ENCODE data around the gene KDM3A. TPM values are rescaled to one million over a fixed set of nuclear protein-coding genes. Genes with fewer than 3 reads are reported as not detected.

Gene KDM3A
- polyA plus RNA-seq, 1 of the 3 experiments (the other 2 are of a cell fraction) = 13.7 TPM

- WGBS (ENCODE audit: low lambda C conversion rate) = 88% methylated on average over 1 of the region's 1 CpG
- peaks cover under 1 to 2% of the 10 kb centered on the region in 2 experiments for H3K36me3 ChIP-seq (replicated peaks in 1 of 2; ENCODE audit: control insufficient read depth in 1 of 2, insufficient read depth in 2 of 2, low read length in 1 of 2)
- no peak overlapping the region for H3K4me3 ChIP-seq (ENCODE audit: low read depth in 2 of 2, low read length in 1 of 2)
- no peak for DNase-seq
- no peak overlapping the region for H3K27ac ChIP-seq (ENCODE audit: low read depth in 2 of 2, low read length in 1 of 2)
- no peaks in the 10 kb centered on the region for H3F3A ChIP-seq (replicated peaks; ENCODE audit: insufficient read depth)
- ChIA-PET POLR2A (no interaction called here), CTCF (interaction anchor here (1.3 to 1.9 kb wide), 2 partner anchors 10 to 16 kb away, joined by 4 read pairs; no protein-coding TSS in a partner anchor)
- H4K20me1 ChIP-seq (ENCODE audit: insufficient read depth) = no peaks in the 10 kb centered on the region
- H3K9me3 ChIP-seq = no peaks in the 10 kb centered on the region
- no peak overlapping the region for H3K4me2 ChIP-seq
- no peak overlapping the region for H2AFZ ChIP-seq (ENCODE audit: low read depth)
- no peaks in the 10 kb centered on the region for H3K4me1 ChIP-seq (ENCODE audit: control insufficient read depth in 1 of 2, insufficient read depth in 2 of 2, low read depth in 1 of 2, low read length in 1 of 2)
- H3K79me2 ChIP-seq (ENCODE audit: insufficient read depth) = no peaks in the 10 kb centered on the region; the same call in 1 of the 2 replicates
- TF ChIP-seq EZH2phosphoT487 (IDR thresholded peaks at IDR 0.05; ENCODE audit: borderline replicate concordance, low read depth) (no peak), PBX3 (IDR thresholded peaks at IDR 0.05) (no peak), RAD21 (IDR thresholded peaks at IDR 0.05; ENCODE audit: low read length) (no peak), NRF1 (IDR thresholded peaks at IDR 0.05; ENCODE audit: low read depth, low read length) (no peak), FOSL2 (IDR thresholded peaks at IDR 0.05; ENCODE audit: borderline replicate concordance, low read depth) (no peak), RFX5 (IDR thresholded peaks at IDR 0.05; ENCODE audit: low read length) (no peak), TAF1 (IDR thresholded peaks at IDR 0.05; ENCODE audit: borderline replicate concordance, low read depth, low read length) (no peak), IRF3 (IDR thresholded peaks at IDR 0.05; ENCODE audit: low read depth, low read length) (no peak), CTCF (IDR thresholded peaks at IDR 0.05) (no peak), YY1 (IDR thresholded peaks at IDR 0.05; ENCODE audit: low read depth) (no peak), RXRA (IDR thresholded peaks at IDR 0.05; ENCODE audit: borderline replicate concordance, low read depth) (no peak), REST (IDR thresholded peaks at IDR 0.05; ENCODE audit: low read depth, low read length) (no peak), MXI1 (IDR thresholded peaks at IDR 0.05; ENCODE audit: low read depth, low read length) (no peak), MEF2A (IDR thresholded peaks at IDR 0.05; ENCODE audit: borderline replicate concordance, low read depth) (no peak), FOXJ3 (CRISPR knock-in tag; IDR thresholded peaks at IDR 0.05) (no peak), SMC3 (IDR thresholded peaks at IDR 0.05; ENCODE audit: low read depth, low read length) (no peak)
- no peak overlapping the region for H3K9ac ChIP-seq
- H3K9me2 ChIP-seq = no peaks in the 10 kb centered on the region
- H3K27me3 ChIP-seq (ENCODE audit: insufficient read depth) = no peaks in the 10 kb centered on the region
Measured at GRCh38 chr2:86519349-86519748, 78.2 kb downstream of the KDM3A start.
